HG02763 (cell line): ENCODE measurements around the gene CAMK2N2.

Experiments
- ATAC-seq: cut with Tn5 transposase; IDR thresholded peaks from one replicate; pipeline ENCODE4 v1.9.1; 2021; ENCODE audit warnings: mild to moderate bottlenecking, moderate library complexity; ENCODE audit not compliant: unreplicated experiment

Gene CAMK2N2

DNA sequence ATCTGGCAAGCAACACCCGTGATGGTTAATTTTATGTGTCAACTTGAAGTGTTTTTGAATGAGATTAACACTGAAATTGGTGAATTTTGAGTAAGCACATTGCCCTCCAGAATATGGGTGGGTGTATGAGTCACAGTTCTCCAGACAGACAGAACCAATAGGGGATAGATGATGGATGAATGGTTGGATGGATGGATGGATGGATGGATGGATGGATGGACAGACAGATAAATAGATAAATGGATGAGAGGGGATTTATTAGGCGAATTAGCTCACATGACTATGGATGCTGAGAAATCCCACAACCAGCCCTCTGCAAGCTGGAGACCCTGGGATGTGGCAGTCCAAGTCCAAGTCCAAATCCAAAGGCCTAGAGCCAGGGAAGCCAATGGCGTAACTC lies 37.4 kb downstream of the CAMK2N2 start:
- ATAC-seq = no peak

DNA sequence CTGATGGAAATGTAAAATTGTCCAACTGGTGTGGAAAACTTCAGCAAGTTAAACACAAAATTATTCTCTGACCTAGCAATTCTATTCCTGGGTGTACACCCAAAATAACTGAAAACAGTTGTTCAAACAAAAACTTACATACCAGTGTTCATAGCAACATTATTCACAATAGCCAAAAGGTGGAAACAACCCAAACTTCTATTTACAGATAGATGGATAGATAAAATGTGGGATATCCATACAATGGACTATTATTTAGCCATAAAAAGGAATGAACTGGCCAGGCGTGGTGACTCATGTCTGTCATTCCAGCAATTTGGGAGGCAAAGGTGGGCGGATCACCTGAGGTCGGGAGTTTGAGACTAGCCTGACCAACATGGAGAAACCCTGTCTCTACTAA lies 38.8 kb downstream of the CAMK2N2 start:
- no peak for ATAC-seq

DNA sequence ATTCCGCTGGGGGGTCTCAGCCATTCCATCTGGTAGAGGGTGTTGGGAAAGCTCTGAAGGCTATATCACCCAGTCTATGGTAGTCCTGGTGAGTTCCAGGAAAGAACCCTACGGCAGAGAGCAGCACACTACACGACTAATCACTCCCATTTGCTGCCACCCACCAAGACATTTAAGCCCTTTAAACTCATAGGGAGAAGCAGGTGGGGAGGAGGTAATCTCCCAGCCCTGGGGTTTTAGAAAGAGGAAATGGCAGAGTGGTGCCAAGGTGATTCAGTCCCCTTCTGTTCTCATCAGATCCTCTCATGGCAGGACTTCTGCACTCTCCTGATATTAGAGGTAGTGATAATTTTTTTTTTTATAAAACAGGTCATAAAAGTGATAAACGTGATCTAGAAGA lies 42.5 kb downstream of the CAMK2N2 start:
- no peak for ATAC-seq

DNA sequence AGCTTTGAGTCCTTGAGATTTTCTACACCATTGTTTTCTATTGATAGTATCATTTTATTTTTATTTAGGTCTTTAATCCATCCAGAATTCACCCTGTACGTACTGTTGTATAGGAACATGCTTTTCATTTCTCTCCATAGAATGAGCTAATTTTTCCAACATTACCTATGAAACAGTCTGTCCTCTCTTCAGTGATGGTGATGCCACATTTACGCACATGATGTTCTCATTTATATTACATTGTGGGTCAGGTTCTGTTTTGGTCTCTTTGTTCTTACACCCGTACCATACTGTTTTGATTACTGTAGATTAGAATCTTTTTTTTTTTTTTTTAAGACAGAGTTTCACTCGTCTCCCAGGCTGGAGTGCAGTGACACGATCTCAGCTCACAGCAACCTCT lies 49.6 kb downstream of the CAMK2N2 start:
- no peak for ATAC-seq

DNA sequence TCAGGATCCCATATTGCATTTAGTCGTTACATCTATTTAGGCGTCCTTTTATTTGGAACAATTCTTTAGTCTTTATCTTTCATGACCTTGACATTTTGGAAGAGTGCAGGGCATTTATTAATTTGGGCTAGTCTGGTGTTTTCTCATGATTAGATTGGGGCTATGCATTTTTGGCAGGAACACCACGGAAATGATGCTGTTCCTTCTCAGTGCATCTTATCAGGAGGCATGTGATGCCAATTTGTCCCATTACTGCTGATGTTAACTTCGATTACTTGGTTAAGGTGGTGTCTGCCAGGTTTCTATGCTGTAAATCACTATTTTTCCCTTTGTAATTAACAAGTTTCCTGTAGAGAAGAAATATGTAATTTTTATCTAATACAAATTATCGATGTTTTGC lies 50.1 kb downstream of the CAMK2N2 start:
- no peak for ATAC-seq
